ENCODE data around the gene ITPRID2.

Gene ITPRID2

GRCh38 chr2:181857483-181857882 lies 34.0 kb upstream of the ITPRID2 start:
- DNase-seq = no peak
- Histone ChIP-seq H3K27ac (no peak overlapping the region), H3K4me3 (no peak overlapping the region), H3K9me3 (no peaks in the 10 kb centered on the region), H3K27me3 (no peaks in the 10 kb centered on the region), H3K4me1 (no peaks in the 10 kb centered on the region), H3K36me3 (no peaks in the 10 kb centered on the region)
- intact Hi-C loops (cut with DNase I; ENCODE audit: low total_unique reads) = no loop called here
- TF ChIP-seq, protein P1, sequence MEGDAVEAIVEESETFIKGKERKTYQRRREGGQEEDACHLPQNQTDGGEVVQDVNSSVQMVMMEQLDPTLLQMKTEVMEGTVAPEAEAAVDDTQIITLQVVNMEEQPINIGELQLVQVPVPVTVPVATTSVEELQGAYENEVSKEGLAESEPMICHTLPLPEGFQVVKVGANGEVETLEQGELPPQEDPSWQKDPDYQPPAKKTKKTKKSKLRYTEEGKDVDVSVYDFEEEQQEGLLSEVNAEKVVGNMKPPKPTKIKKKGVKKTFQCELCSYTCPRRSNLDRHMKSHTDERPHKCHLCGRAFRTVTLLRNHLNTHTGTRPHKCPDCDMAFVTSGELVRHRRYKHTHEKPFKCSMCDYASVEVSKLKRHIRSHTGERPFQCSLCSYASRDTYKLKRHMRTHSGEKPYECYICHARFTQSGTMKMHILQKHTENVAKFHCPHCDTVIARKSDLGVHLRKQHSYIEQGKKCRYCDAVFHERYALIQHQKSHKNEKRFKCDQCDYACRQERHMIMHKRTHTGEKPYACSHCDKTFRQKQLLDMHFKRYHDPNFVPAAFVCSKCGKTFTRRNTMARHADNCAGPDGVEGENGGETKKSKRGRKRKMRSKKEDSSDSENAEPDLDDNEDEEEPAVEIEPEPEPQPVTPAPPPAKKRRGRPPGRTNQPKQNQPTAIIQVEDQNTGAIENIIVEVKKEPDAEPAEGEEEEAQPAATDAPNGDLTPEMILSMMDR (IDR thresholded peaks at IDR 0.05) = no peak

DNA sequence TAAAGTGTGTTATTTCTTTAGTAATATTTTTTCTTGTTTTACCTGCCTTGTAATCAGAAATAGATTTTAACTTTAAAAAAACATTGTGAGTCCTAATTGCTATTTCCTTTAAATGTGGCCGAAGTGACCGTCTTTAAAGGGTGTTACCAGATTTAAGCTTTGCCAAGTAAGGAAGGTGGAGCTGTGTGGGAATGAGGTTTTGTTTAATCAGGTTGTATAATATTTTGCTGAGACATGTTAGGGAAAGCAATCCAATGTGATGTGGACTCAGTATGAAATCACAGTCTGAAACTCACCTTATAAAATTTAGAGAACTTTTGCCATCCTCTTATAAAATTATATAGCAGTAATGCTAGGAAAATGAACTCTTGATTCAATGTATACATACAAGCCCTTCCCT lies 32.9 kb upstream of the ITPRID2 start:
- Histone ChIP-seq H3K27me3 (no peaks in the 10 kb centered on the region), H3K4me3 (no peak overlapping the region), H3K36me3 (no peaks in the 10 kb centered on the region), H3K27ac (no peak overlapping the region), H3K4me1 (no peaks in the 10 kb centered on the region), H3K9me3 (no peaks in the 10 kb centered on the region)
- DNase-seq = no peak
- intact Hi-C loops (cut with DNase I; ENCODE audit: low total_unique reads) = no loop called here
- TF ChIP-seq, protein P1 (IDR thresholded peaks at IDR 0.05) = no peak

DNA sequence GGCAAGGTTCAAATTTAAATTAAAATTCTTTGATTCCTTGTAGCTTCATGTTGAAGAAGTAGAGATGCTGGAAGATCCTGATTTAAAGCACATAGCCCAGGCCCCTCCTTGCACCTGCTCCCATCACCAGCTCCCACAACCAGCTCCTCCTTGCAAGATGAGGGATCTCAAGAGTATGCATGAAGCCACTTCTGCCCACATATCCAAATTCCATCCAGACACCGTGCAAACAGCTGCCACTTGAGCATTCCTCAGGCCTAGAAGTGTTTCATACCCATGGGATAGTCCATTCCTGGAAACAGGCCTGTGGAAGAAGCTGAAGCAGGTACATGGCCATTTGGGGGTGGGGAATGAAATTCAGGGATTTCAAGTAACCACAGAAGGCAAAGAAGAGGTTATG lies 32.4 kb upstream of the ITPRID2 start:
- Histone ChIP-seq H3K4me3 (no peak overlapping the region), H3K27me3 (no peaks in the 10 kb centered on the region), H3K36me3 (no peaks in the 10 kb centered on the region), H3K27ac (no peak overlapping the region), H3K4me1 (no peaks in the 10 kb centered on the region), H3K9me3 (no peaks in the 10 kb centered on the region)
- TF ChIP-seq, protein P1 (IDR thresholded peaks at IDR 0.05) = no peak
- no peak for DNase-seq
- intact Hi-C loops (cut with DNase I; ENCODE audit: low total_unique reads) = no loop called here

- no peak for DNase-seq
- intact Hi-C loops (cut with DNase I; ENCODE audit: low total_unique reads) = no loop called here
Measured at GRCh38 chr2:181859803-181860202, 31.7 kb upstream of the ITPRID2 start.

DNA sequence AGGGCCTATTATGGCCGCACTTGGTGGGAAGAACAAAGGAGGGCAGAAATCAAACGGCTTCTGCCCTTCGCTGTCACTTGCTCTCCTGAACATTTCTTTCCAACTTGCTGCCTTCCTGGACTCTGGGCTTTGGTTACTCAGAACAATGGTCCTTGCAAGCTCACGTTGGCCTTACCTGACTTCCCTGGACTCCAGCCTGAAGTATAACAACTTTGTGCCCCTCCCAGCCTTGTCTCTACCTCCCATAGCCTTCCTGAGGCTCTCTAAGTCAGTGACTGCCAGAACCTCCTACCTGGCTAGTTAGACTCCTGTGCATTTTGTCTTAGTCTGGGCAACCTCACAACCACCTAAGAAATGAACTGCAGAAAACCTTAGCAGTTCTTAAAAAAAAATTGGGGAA lies 30.2 kb upstream of the ITPRID2 start:
- Histone ChIP-seq H3K36me3 (no peaks in the 10 kb centered on the region), H3K4me1 (no peaks in the 10 kb centered on the region), H3K27me3 (no peaks in the 10 kb centered on the region), H3K27ac (no peak overlapping the region), H3K4me3 (no peak overlapping the region), H3K9me3 (no peaks in the 10 kb centered on the region)
- TF ChIP-seq, protein P1 (IDR thresholded peaks at IDR 0.05) = no peak
- no peak for DNase-seq
- intact Hi-C loops (cut with DNase I; ENCODE audit: low total_unique reads) = no loop called here

More at GRCh38 chr2:181859803-181860202, 31.7 kb upstream of the ITPRID2 start:
- no peak overlapping the region for H3K4me3 ChIP-seq
- no peaks in the 10 kb centered on the region for H3K4me1 ChIP-seq
- no peaks in the 10 kb centered on the region for H3K27me3 ChIP-seq
- H3K9me3 ChIP-seq = no peaks in the 10 kb centered on the region
- H3K36me3 ChIP-seq = no peaks in the 10 kb centered on the region
- no peak overlapping the region for H3K27ac ChIP-seq
- TF ChIP-seq, protein P1 (IDR thresholded peaks at IDR 0.05) = no peak
